WERI-Rb-1 (cell line): ENCODE results near the gene ITGA11.

Experiments used
- DNase-seq: peaks from one replicate; pipeline ENCODE4 v3.0.0-alpha.2; 2020
- H3K27ac ChIP-seq: fragments of 250-450 bp; sonication (Bioruptor Pico); 2 replicates; pipeline ENCODE4 v1.5.1; 2020; ENCODE audit warnings: mild to moderate bottlenecking, moderate library complexity
- H3K27me3 ChIP-seq: fragments of 250-450 bp; sonication (Bioruptor Pico); 2 replicates; pipeline ENCODE4 v1.5.1; 2021; ENCODE audit warnings: mild to moderate bottlenecking, low read depth, moderate library complexity; ENCODE audit not compliant: insufficient read depth, severe bottlenecking
- H3K36me3 ChIP-seq: fragments of 250-450 bp; sonication (Bioruptor Pico); 2 replicates; pipeline ENCODE4 v1.5.1; 2020; ENCODE audit warnings: mild to moderate bottlenecking, moderate library complexity
- H3K4me3 ChIP-seq: 2 replicates; pipeline ENCODE4 v1.5.1; 2011; ENCODE audit warnings: low read depth, mild to moderate bottlenecking, control low read depth, low read length
- H3K9me3 ChIP-seq: fragments of 250-450 bp; sonication (Bioruptor Pico); 2 replicates; pipeline ENCODE4 v1.5.1; 2021; ENCODE audit warnings: mild to moderate bottlenecking, moderate library complexity; ENCODE audit not compliant: severe bottlenecking
- CTCF ChIP-seq: IDR thresholded peaks from 2 replicates; pipeline ENCODE4 v1.5.1; 2011; ENCODE audit warnings: low read depth, mild to moderate bottlenecking, control low read depth, inconsistent platforms, low read length

ITGA11 gene

DNA sequence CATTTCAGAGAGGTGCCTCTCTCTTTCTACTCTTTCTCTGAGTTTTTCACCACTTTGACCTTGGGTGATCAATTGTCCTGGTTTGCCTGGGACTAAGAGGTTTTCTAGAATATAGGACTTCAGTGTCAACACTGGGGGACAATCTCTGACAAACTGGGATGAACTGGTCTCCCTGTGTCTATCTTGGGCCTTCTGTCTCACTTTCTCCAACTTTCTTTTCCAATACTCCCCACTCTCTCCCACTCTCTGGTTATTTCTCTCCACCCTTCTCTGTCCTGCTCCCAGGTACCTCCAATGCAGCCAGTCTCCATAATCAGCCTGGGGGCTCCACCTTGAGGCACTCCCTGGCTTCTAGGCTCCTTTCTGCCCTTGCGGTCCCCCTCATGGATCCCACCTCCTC lies 4.7 kb upstream of the ITGA11 start:
- Histone ChIP-seq H3K27me3 (peaks cover 11% of the 10 kb centered on the region), H3K36me3 (no peaks in the 10 kb centered on the region), H3K9me3 (no peaks in the 10 kb centered on the region), H3K27ac (no peak overlapping the region), H3K4me3 (no peak overlapping the region)
- no peak for DNase-seq
- no peak for TF ChIP-seq CTCF

- TF ChIP-seq CTCF: no peak
- DNase-seq: no peak
- H3K27ac ChIP-seq: no peak overlapping the region
- H3K4me3 ChIP-seq: no peak overlapping the region
- H3K36me3 ChIP-seq: no peaks in the 10 kb centered on the region
- H3K27me3 ChIP-seq: peaks cover 18% of the 10 kb centered on the region
- no peaks in the 10 kb centered on the region for H3K9me3 ChIP-seq
These were observed 4.0 kb upstream of the ITGA11 start for GRCh38 chr15:68435966-68436365.

DNA sequence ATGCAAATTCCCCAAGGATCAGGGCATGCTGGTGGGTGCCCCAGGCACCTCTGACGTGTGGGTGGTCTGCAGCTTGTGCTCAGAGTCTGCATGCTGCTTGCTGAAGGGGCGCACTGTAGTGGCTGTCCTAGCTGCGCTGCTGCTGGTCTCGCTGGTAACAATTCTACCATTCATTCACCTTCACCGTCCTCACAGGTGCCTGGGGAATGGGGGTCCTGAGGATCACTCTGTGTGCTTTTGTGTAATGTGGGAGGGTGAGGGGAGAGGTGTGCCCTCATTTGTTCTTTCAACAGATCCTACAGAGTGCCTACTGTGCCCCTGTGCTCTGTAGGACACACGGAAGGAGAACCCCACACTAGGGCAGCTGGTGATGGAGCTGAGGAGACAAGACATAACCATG lies 2.1 kb upstream of the ITGA11 start:
- Histone ChIP-seq H3K27me3 (peaks cover 27% of the 10 kb centered on the region), H3K9me3 (no peaks in the 10 kb centered on the region), H3K27ac (no peak overlapping the region), H3K36me3 (no peaks in the 10 kb centered on the region), H3K4me3 (no peak overlapping the region)
- DNase-seq: no peak
- no peak for TF ChIP-seq CTCF

- no peak for DNase-seq
- Histone ChIP-seq H3K4me3 (no peak overlapping the region), H3K27ac (no peak overlapping the region), H3K27me3 (peaks cover 27% of the 10 kb centered on the region), H3K9me3 (no peaks in the 10 kb centered on the region), H3K36me3 (no peaks in the 10 kb centered on the region)
- no peak for TF ChIP-seq CTCF
These were observed 1.6 kb upstream of the ITGA11 start for GRCh38 chr15:68433551-68433950.

DNA sequence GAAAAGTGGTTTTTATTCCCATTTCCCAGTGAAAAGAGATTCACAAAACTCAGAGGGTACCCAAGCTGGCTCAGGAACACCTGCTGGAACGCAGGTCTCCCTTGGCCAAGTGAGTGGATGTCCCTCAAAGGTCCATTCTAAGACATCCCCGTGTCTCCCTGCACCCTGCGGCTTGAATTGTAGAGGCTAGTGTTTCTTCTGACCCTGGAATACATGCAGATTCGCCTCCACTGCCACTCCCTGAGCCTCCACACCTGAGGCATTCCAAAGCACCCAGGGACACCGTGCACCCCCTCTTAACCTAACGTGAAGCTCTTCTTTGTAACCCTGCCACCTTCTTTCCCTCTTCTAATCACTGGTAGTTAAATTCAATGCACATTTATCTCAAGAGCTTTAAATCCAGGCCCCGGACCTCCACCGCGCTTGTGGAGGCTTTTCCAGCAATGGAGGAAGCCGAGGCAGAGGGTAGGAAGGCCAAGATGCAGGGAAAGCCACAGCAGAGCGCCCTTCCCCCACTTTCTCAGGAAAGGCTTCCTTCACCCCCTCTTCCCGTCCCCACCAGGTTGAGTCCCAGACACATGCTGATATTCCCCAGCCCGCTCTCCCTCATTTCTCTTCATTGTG lies 590 bp upstream of the ITGA11 start:
- H3K9me3 ChIP-seq: no peaks in the 10 kb centered on the region
- H3K27ac ChIP-seq: no peak overlapping the region
- no peak for DNase-seq
- no peak for TF ChIP-seq CTCF
- peak overlapping the region; percentile 52 for H3K4me3 ChIP-seq
- peaks cover 27% of the 10 kb centered on the region for H3K27me3 ChIP-seq
- H3K36me3 ChIP-seq: no peaks in the 10 kb centered on the region
